Endometrial microvascular endothelial cells (primary cell): Measurements from ENCODE around the gene NOM1. TPM values are rescaled to one million over a fixed set of nuclear protein-coding genes. Genes with fewer than 3 reads are reported as not detected.
"Not testable (repeated sequence)": the region's sequence is repeated elsewhere in the genome, so short reads cannot be mapped to it uniquely, and the experiment has no call there.

Experiments used
- in situ Hi-C: cut with HindIII; loops from 2 replicates; pipeline ENCODE4 v1.10.0; 2017; ENCODE audit warnings: low sequenced_read_pairs, low pct_unique_long_range_greater_than_20kb; ENCODE audit errors: inconsistent ontology term
- total RNA-seq: library from RNA; depleted of rRNA; stranded (reverse); fragments of >200 nt; gene quantifications from one replicate; pipeline ENCODE4 v1.2.3, GENCODE V29; 2015; ENCODE audit errors: inconsistent ontology term

NOM1 gene
- total RNA-seq, 1 donor from 2014 or later = 7.2 TPM

DNA sequence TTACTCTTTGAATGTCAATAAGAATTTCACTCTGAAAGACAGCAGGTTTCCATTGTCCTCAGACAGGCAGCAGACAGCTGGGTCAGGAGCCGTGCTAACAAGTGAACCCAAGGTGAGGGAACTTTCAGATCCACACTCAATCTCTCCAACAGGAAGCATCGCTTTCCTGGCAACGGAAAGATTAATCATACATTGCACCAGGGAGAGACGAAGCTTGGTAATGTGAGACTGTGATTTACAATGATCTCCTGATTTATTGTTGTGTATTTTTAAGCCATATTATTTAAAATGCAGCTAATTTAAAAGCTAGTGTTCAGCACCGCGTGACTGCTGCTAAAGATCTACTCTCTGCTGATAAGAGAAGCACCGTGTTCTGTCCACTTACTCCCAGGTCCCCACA, 17.5 kb upstream of the NOM1 start:
- in situ Hi-C loops = no loop called here

DNA sequence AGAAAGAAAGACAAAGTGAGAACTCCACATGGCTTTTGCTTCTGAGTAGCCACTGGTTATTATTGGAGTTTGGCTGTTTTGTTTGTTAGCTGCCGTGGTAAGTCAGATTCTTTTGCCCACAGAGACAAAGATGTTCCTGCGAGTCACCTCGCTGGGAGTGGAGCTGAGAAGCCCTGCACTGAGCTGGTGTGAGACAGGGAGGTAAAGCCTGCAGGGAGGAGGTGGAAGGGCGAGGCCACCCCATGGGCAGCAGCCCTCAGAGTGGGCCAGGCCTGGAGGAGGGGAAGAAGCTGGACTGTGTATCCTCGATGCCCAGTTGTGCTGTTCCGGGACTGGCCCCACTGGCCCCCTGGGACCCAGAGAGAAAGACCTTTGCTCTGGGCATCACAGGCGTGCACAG, 14.3 kb upstream of the NOM1 start:
- in situ Hi-C loops = no loop called here

DNA sequence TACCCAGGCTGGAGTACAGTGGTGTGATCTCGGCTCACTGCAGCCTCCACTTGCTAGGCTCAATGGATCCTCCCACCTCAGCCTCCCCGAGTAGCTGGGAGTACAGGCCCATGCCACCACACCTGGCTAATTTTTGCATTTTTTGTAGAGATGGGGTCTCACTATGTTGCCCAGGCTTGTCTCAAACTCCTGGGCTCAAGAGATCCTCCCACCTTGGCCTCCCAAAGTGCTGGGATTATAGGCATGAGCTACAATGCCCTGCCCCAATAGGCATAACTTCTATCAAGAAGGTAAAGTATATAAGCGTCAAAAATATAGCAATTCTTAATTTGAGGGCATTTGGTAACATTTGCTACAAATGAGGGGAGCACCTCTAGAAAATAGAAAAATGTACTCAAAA, 12.7 kb upstream of the NOM1 start:
- in situ Hi-C loops = not testable (repeated sequence)

DNA sequence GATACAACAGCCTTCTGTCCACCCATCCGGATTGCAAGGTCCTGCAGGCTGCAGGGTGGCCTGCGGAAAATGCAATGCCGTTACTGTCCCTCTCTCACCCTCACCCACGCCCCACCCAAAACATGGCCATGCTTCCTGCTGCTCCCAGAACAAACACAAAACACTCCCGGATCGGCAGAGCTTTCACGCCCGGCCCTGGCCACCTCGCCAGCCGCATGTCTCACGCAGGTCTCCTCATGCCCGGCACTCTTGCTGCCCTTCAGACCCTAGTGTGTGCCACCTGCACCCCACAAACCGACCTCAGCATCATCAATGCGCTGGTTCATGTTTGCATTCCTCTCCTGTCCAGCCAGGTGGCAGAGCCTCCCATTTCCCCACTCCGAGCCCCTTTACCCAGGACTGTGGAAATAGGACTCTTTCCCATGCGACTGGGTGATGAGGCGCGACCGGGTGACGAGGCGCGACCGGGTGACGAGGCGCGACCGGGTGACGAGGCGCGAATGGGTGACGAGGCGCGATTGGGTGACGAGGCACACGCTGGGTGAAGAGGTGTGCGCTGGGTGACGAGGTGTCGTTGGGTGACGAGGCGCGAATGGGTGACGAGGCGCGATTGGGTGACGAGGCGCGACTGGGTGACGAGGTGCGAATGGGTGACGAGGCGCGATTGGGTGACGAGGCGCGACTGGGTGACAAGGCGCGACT, 8.9 kb upstream of the NOM1 start:
- in situ Hi-C loops = no loop called here

DNA sequence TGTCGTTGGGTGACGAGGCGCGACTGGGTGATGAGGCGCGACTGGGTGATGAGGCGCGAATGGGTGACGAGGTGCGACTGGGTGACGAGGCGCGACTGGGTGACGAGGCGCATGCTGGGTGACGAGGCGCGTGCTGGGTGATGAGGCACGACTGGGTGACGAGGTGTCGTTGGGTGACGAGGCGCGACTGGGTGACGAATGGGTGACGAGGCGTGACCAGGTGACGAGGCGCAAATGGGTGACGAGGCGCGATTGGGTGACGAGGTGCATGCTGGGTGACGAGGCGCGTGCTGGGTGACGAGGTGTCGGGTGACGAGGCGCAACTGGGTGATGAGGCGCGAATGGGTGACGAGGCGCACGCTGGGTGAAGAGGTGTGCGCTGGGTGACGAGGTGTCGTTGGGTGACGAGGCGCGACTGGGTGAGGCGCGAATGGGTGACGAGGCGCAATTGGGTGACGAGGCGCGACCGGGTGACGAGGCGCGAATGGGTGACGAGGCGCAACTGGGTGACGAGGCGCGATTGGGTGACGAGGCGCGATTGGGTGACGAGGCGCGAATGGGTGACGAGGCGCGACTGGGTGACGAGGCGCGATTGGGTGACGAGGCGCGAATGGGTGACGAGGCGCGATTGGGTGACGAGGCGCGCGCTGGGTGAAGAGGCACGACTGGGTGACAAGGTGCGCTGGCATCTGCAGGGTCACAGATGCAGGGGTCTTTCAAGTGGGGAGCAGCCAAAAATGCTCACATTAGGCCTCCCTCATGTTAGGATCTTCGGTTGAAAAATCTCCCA, 7.9 kb upstream of the NOM1 start:
- in situ Hi-C loops = no loop called here

DNA sequence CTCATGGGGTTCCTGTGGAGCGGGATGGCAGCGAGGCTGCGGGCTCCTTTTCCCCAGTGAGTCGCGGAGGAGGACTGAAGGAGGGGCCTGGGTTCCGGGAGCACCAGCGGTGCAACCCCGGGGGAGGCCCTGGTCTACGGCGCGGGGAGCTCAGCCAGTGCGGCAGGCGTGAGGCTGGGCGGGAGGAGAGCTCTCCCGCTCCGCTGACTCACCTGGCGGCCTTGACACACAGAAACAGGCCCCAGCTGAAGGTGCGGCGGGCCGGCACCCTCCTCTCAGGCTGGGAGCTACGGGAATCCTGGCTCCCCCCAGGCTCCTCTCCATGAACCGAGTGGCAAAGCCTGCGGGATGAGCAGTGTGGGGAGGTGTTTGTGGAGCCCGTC, 6.8 kb upstream of the NOM1 start:
- in situ Hi-C loops = no loop called here

DNA sequence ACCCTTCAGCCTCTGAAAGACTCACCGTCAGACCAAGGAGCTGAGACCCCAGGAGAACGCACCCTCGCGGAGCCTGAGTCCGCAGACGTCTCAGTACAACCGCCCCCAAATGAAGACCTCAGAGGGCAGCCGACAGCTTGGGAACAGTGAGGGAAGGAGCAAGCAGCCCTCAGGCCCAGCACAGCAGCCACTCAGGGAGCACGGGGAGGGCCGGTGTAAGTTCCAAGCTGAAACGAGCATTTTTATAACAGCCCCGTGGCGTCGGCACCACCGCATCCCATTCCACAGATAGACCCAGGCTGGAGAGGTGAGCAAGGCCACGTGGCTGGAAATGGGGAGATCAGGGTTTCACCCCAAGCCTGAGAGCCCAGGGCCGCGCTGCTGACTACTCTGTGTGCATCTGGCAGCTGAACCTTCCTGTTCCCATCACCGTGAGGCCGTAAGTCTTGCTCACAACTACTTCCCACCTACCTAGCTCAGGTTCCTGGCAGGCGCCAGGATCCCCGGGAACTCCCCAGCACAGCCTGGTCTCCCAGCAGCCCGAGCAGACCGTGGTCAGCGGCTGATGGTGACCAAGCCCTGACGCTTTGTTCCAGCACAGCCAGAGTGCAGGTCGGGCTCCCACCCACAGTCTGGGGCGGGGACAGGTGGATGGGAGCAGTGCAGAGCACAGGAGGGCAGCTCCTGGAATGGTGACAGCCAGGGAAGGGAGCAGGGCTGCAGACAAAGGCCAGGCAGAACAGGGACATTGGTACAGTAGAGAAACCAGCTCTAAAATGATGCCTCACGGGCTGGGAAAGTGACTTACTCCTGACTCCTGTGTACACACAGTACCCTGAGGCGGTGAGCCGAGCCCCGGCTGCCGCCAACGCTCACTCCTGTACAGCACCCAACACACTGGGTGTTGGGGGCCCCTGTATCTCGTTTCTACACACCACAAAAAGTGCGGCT, 6.1 kb upstream of the NOM1 start:
- in situ Hi-C loops = no loop called here

DNA sequence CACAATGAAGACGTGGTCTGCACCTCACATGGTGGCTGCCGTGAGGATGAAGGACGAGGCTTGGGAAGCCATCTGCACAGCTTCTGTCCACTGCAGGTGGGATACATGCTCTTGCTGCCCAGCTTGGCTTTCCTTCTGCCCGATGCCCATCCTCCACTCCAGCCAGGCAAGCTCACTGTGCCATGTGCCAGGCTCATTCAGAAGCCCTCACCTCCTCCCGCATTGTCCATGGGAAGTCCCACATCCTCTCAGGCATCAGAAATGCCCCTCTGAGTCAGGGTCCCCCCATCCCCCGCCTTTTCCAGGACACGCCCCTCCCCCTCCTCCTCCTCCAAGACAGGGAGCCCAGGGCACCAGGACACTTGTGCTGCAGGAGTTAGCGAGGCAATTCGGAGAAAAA, 4.6 kb upstream of the NOM1 start:
- in situ Hi-C loops = no loop called here

DNA sequence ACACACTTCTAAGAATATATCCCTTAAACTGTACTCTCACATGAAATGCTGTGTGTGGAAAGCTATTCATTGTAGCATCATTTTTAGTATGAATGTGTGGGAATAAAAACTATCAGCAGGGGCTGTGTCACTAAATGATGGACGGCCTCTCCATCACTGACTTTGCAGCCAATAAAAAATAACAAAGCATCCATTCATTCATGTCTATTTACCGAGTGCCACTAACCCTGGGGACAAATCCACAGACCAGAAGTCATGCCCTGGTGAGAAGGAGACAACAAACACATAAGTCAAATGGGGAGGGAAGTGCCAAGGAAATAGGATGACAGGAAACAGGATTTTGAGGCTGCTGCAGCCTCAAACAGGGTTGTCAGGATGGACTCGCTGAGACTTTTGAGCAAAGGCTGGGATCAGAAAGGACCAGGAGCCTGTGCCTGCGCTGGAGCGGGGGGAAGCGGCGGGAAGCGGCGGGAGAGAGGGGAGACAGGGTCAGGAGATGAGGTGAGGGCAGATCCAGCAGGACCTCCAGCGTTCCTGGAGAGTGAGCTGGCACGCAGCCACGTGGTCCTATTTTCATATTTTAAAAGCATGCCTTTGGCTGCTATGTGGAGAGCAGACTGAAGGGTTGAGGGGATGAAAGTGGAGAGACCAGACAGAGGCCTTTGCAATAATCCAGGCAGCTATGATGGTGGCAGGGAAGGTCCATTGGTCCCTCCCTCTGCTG, 2.2 kb upstream of the NOM1 start:
- in situ Hi-C loops = no loop called here

DNA sequence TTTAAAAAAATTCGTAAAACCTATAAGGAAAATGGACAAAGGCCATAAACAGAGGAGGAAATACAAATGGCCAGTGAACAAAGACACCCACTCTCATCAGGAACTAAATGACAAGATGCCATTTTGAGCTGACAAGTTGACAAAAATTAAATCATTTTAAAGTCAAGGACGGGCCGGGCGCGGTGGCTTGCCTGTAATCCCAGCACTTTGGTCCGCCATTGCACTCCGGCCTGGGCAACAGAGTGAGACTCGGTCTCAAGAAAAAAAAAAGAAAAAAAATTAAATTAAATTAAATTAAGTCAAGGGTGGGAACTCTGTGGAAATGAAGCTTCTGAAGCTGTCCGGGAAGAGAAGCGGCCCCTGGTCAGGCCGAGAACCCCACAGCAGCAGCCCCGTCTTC, 1.2 kb upstream of the NOM1 start:
- in situ Hi-C loops = no loop called here

DNA sequence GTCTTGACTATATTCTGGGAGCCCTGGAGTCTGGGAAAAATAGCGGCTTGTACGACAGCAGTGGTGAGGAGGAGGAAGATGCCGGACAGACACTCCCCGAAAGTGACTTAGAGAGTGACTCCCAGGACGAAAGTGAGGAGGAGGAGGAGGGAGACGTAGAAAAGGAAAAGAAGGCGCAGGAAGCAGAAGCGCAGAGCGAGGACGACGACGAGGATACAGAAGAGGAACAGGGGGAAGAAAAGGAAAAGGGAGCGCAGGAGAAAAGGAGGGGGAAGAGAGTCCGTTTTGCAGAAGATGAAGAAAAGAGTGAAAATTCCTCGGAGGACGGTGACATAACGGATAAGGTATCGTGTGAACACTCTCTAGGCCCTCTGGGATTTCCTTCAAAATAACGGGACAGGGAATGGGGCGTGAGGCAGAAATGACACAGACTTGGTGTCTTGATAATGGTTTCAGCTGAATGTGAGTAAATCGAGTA, 908 bp downstream of the NOM1 start:
- in situ Hi-C loops = no loop called here

DNA sequence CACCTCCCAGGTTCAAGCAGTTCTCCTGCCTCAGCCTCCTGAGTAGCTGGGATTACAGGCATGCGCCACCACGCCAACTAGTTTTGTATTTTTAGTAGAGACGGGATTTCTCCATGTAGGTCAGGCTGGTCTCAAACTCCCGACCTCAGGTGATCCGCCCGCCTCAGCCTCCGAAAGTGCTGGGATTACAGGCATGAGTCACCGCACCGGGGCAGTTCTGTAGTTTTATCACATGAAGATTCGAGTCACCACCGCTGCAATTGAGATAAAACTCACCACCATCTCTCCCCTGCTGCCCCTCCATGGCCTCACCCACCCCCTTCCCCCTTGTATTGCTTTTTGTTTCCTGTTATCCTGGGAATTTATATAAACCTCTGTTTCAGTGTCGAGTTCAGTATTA, 3.7 kb downstream of the NOM1 start:
- in situ Hi-C loops = not testable (repeated sequence)

DNA sequence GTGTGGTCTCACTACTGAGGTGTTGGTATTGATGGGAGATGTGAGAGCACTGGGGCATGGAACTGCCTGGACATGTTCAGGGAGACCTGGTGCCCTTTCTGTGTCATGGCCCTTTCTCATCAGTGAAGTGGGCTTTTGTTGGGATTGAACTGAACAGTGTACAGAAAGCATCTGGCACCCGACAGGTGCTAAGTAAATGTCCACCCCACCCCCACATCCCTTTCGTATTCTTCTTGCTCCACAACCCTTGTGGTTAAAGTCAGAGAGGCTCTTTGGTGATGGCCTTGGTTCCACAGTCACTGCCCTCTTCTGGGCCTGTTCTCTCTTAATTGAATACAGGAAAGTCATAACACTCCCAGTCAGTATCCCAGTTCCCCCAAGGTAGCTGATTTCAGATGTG, 5.4 kb downstream of the NOM1 start:
- in situ Hi-C loops = no loop called here

DNA sequence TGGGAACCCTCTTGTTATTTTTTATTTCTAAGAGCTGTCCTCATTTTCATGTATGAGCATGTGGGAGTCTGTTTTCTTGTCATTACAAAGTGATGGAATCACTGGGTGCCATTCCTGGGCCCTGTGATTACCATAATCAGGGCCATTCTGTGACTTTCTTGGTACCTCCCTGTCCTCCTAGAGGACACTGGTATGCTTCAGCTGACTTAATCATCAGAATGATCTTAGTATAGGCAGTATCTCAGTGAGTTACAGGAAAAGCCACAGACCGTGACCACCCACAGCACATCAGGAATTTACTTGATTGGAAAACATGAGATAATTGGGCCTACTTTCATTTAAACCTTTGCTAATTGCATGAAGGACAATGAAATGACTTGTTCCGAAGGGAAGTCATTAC, 7.2 kb downstream of the NOM1 start:
- in situ Hi-C loops = no loop called here

DNA sequence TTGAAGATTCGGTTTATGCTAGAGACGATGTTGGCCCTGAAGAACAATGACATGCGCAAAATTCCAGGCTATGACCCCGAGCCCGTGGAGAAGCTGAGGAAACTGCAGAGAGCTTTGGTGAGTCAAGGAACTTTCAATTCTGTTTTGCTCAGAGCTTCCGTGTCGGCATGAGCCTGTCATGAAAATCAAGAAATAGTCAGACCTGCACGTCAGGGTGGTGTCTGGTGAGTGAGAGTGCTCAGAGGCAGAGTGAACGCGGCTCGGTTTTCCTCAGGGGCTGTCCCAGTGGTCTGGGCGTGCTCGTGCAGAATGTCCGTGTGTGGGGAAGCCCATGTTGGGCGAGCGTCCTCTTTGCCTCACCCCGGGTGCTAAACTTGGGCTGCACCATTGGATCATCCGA, 12.6 kb downstream of the NOM1 start:
- in situ Hi-C loops = no loop called here

DNA sequence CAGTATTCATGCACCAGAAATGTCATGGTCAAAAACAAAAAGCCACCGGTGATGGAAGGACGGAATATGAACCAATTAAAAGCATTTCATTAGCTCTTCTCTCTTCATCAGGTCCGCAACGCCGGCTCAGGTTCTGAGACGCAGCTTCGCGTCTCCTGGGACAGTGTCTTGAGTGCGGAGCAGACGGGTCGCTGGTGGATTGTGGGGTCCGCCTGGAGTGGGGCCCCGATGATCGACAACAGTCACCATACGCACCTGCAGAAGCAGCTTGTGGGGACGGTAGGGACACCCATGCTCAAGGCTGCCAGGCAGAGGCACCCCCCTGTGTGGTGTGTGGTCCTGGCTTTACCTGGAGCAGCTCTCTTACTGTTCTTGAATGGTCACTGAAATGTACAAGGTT, 13.4 kb downstream of the NOM1 start:
- in situ Hi-C loops = no loop called here

DNA sequence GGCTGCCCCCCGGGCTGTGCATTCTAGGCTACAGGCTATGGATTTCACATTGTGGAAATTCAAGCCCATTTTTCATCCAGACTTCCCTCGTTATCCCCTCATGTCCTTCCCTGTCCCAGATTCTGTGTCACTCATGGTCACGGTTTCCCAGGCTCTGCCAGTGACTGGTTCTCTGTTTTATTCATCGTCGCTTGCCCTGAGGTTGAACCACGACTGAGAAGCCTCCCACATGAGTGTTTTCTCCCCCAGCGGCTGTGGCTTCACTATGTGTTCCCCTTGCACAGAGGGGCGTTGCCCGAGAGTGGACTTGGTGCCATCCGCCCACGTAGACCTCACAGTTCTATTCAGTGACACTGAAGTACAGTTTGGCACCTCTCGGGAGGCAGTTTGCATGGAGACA, 14.0 kb downstream of the NOM1 start:
- in situ Hi-C loops = no loop called here

DNA sequence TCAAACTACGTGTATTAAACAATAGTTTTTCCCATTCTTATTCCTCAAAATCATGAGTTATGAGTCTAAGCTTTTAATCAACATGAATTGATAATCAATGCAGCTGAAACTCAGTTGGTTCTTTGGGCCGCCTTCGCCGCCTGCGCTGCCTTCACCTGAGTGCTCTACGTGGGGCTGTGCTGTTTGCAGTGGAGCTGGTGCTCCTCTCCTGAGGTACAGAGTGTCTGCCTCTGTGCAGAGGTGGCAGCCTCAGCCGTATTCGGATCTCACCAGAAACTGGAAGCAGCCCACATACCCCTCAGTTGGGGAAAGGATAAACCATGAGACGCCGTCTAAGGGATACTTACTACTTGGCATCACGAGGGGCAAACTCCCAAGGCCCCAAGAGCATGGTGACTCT, 15.5 kb downstream of the NOM1 start:
- in situ Hi-C loops = no loop called here

DNA sequence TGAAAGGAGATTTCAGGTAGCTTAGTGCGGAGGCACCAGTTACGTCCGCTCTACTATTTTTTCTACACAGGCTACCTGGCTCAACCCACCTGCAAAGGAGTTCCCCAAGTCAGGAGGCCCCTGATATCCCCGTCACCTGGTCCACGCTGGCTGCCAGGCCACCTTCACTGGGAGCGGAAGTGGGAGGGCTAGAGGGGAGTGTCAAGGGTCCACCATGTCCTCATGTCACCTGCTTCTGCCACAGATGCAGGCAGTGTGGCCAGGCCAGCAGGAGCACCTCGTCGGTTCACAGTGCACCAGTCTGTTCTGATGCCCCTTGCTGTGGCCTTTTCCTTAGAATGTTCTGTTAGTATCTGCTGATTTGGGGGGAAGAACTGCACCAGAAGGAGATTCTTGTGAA, 16.9 kb downstream of the NOM1 start:
- in situ Hi-C loops = no loop called here
